Measurements from ENCODE around the gene BACH2.

DNA sequence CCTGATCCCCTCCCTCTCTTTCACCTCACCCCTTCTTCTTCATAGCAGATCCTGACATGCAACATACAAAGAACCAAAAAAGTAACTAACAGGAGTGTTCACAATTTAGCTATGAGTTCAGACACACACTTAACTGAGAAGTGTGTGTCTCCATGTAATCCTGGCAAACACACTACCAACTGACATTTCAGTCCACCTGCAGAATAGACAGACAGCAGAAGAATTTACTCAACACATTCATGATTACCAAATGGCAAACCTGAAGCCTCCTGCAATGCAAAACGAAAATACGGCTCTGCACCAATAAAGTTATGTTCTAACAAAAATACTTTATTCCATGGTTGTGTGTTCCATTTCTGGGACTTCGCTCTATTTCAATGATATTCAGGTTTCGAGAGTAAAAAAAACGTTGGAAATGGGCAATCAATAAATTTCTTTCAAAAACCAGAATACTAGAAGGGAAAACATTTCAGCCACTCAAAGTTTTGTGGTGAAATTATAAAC, 2.6 kb downstream of the BACH2 start:
- TF ChIP-seq, protein P1, sequence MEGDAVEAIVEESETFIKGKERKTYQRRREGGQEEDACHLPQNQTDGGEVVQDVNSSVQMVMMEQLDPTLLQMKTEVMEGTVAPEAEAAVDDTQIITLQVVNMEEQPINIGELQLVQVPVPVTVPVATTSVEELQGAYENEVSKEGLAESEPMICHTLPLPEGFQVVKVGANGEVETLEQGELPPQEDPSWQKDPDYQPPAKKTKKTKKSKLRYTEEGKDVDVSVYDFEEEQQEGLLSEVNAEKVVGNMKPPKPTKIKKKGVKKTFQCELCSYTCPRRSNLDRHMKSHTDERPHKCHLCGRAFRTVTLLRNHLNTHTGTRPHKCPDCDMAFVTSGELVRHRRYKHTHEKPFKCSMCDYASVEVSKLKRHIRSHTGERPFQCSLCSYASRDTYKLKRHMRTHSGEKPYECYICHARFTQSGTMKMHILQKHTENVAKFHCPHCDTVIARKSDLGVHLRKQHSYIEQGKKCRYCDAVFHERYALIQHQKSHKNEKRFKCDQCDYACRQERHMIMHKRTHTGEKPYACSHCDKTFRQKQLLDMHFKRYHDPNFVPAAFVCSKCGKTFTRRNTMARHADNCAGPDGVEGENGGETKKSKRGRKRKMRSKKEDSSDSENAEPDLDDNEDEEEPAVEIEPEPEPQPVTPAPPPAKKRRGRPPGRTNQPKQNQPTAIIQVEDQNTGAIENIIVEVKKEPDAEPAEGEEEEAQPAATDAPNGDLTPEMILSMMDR (IDR thresholded peaks at IDR 0.05; ENCODE audit: poor library complexity, severe bottlenecking): no peak
- peak; percentile 35 for TF ChIP-seq TAF1 (IDR thresholded peaks at IDR 0.05; ENCODE audit: low read depth)
- no peak for TF ChIP-seq EP300 (conservative IDR thresholded peaks at IDR 0.05; ENCODE audit: poor library complexity, severe bottlenecking)
- no peak for TF ChIP-seq EZH2 (IDR thresholded peaks at IDR 0.05; ENCODE audit: borderline replicate concordance, insufficient read depth, low read length, poor library complexity, severe bottlenecking)
- TF ChIP-seq RAD21 (conservative IDR thresholded peaks at IDR 0.05): no peak
- TF ChIP-seq, protein P2, sequence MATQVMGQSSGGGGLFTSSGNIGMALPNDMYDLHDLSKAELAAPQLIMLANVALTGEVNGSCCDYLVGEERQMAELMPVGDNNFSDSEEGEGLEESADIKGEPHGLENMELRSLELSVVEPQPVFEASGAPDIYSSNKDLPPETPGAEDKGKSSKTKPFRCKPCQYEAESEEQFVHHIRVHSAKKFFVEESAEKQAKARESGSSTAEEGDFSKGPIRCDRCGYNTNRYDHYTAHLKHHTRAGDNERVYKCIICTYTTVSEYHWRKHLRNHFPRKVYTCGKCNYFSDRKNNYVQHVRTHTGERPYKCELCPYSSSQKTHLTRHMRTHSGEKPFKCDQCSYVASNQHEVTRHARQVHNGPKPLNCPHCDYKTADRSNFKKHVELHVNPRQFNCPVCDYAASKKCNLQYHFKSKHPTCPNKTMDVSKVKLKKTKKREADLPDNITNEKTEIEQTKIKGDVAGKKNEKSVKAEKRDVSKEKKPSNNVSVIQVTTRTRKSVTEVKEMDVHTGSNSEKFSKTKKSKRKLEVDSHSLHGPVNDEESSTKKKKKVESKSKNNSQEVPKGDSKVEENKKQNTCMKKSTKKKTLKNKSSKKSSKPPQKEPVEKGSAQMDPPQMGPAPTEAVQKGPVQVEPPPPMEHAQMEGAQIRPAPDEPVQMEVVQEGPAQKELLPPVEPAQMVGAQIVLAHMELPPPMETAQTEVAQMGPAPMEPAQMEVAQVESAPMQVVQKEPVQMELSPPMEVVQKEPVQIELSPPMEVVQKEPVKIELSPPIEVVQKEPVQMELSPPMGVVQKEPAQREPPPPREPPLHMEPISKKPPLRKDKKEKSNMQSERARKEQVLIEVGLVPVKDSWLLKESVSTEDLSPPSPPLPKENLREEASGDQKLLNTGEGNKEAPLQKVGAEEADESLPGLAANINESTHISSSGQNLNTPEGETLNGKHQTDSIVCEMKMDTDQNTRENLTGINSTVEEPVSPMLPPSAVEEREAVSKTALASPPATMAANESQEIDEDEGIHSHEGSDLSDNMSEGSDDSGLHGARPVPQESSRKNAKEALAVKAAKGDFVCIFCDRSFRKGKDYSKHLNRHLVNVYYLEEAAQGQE (IDR thresholded peaks at IDR 0.05; ENCODE audit: borderline replicate concordance): no peak
